GM12878 (cell line): ENCODE measurements around the gene PRKAR2B. TPM values are rescaled to one million over a fixed set of nuclear protein-coding genes. Genes with fewer than 3 reads are reported as not detected.

Experiments used
- ATAC-seq: fragments of 200-7000 bp; cut with Tn5 transposase; 3 replicates; pipeline ENCODE4 v1.9.1; 2020; ENCODE audit warnings: mild to moderate bottlenecking, moderate library complexity
- BruUV-seq: library from RNA; stranded (reverse); fragments of 400-500 nt; replicated peaks from 2 replicates; lab custom pipeline; 2021; lab: Mats Ljungman, UMichigan
- CTCF ChIA-PET: fragments of 300-600 bp; sonication (Branson Sonifier 250); formaldehyde crosslinking; extraction: SDS; loops from one replicate; lab custom pipeline; 2021; ENCODE audit warnings: inconsistent platforms; lab: Yijun Ruan, JAX
- POLR2A ChIA-PET: fragments of 350-600 bp; formaldehyde crosslinking; extraction: SDS; loops from one replicate; lab custom pipeline; 2021; ENCODE audit warnings: inconsistent platforms; lab: Charles Lee
- RAD21 ChIA-PET: fragments of 300-600 bp; sonication (Branson Sonifier 250); formaldehyde crosslinking; loops from one replicate; lab custom pipeline; 2023; ENCODE audit warnings: antibody characterized with exemption; ENCODE audit not compliant: unreplicated experiment; lab: Charles Lee
- SMC1A ChIA-PET: fragments of 300-600 bp; sonication (Branson Sonifier 250); formaldehyde crosslinking; loops from one replicate; lab custom pipeline; 2023; ENCODE audit not compliant: unreplicated experiment, uncharacterized antibody; lab: Charles Lee
- DNase-seq: peaks from one replicate; pipeline ENCODE4 v3.0.0-alpha.2; 2011; ENCODE audit warnings: low read depth, low spot score
- FAIRE-seq: peaks from 3 replicates; lab custom pipeline; 2011; peaks lifted over from hg19 to GRCh38; lab: Jason Lieb, UNC
- H2AFZ ChIP-seq: 2 replicates; pipeline ENCODE4 v1.6.0; 2011; ENCODE audit warnings: low read depth, low read length, control low read depth; ENCODE audit not compliant: control insufficient read depth
- H3K27ac ChIP-seq: 2 replicates; pipeline ENCODE4 v1.5.1; 2011; ENCODE audit warnings: control low read depth; ENCODE audit not compliant: control insufficient read depth, insufficient read depth
- H3K27me3 ChIP-seq, 2 experiments: replicated peaks in 1 of 2; 2 replicates each; pipeline versions ENCODE4 v1.6.0 to v1.6.1; 2011; ENCODE audit warnings: low read length in 1 of 2; ENCODE audit not compliant: control insufficient read depth in 2 of 2, insufficient read depth in 2 of 2
- H3K36me3 ChIP-seq, 2 experiments: 2 replicates each; pipeline ENCODE4 v1.5.1; 2011; ENCODE audit warnings: low read length in 1 of 2; ENCODE audit not compliant: control insufficient read depth in 2 of 2, insufficient read depth in 2 of 2
- H3K4me1 ChIP-seq: 2 replicates; pipeline ENCODE4 v1.6.1; 2011; ENCODE audit warnings: mild to moderate bottlenecking, low read length, moderate library complexity, mixed read lengths; ENCODE audit not compliant: control insufficient read depth, insufficient read depth
- H3K4me2 ChIP-seq: 2 replicates; pipeline ENCODE4 v1.6.0; 2011; ENCODE audit warnings: control low read depth; ENCODE audit not compliant: control insufficient read depth, insufficient read depth
- H3K4me3 ChIP-seq: fragments of 200-600 bp; sonication (generic); 2 replicates; pipeline ENCODE4 v1.5.1; 2016
- H3K79me2 ChIP-seq: 2 replicates; pipeline ENCODE4 v1.6.0; 2011; ENCODE audit warnings: low read length; ENCODE audit not compliant: control insufficient read depth, insufficient read depth
- H3K9ac ChIP-seq: 2 replicates; pipeline ENCODE4 v1.8.0; 2011; ENCODE audit warnings: low read length, control low read depth, mixed read lengths; ENCODE audit not compliant: control insufficient read depth, insufficient read depth
- H3K9me3 ChIP-seq: replicated peaks from 3 replicates; pipeline ENCODE4 v1.5.1; 2011; ENCODE audit warnings: mild to moderate bottlenecking, low read length; ENCODE audit not compliant: control insufficient read depth, insufficient read depth
- H4K20me1 ChIP-seq: 2 replicates; pipeline ENCODE4 v1.6.0; 2011; ENCODE audit not compliant: control insufficient read depth, insufficient read depth
- ASH2L ChIP-seq: fragments of 300-600, 200-600 bp; sonication (generic); IDR thresholded peaks from 2 replicates; pipeline ENCODE4 v1.6.1; 2017; ENCODE audit warnings: low read depth, mild to moderate bottlenecking, borderline replicate concordance
- LARP7 ChIP-seq: fragments of 450-650 bp; IDR thresholded peaks from 2 replicates; pipeline ENCODE4 v1.6.1; 2017; ENCODE audit warnings: mild to moderate bottlenecking
- POLR2AphosphoS2 ChIP-seq: IDR thresholded peaks from 2 replicates; pipeline ENCODE4 v1.6.1; 2011; ENCODE audit warnings: low read depth, mild to moderate bottlenecking, low read length, improper control_type of control experiment, moderate library complexity
- SP1 ChIP-seq: IDR thresholded peaks from one replicate; pipeline ENCODE4 v1.6.1; 2011; ENCODE audit warnings: low read depth, low read length
- TBL1XR1 ChIP-seq: IDR thresholded peaks from 2 replicates; pipeline ENCODE4 v1.6.1; 2012; ENCODE audit warnings: low read depth, low read length, improper control_type of control experiment
- ZNF24 ChIP-seq: fragments of 450-650 bp; IDR thresholded peaks from 2 replicates; pipeline ENCODE4 v1.6.1; 2017; ENCODE audit warnings: antibody characterized with exemption, mild to moderate bottlenecking
- WGBS: methylation state at CpG from one replicate; pipeline ENCODE4 v1.1.6; 2016; ENCODE audit warnings: low lambda C conversion rate; ENCODE audit not compliant: insufficient replicate concordance, insufficient coverage; ENCODE audit errors: missing lambda C conversion rate; 5-methylcytosine and 5-hydroxymethylcytosine counted together
- in situ Hi-C: fragments of 300-500 bp; cut with MboI; formaldehyde crosslinking; loops from 9 replicates; pipeline ENCODE4 v1.14.3; 2018; ENCODE audit warnings: mixed read lengths
- intact Hi-C: fragments of 100-400 bp; cut with micrococcal nuclease; formaldehyde crosslinking; loops from one replicate; pipeline ENCODE4 v1.14.2; 2022; ENCODE audit not compliant: unreplicated experiment
- polyA plus RNA-seq, 11 experiments: library from polyadenylated mRNA; depleted of rRNA in 4 of 11; unstranded in 6 of 11; stranded (reverse) in 5 of 11; fragments of >200 nt; fragmentation: Nextera tagmentation in 4 of 11; fragmentation: Illumina TruSeq in 1 of 11; extraction: Ambion mirVana in 4 of 11; extraction: Trizol in 1 of 11; gene quantifications; 1 replicate in 1 of 11; 2 replicates in 10 of 11; pipeline versions ENCODE4 v1.2.1 to v1.2.3, GENCODE V29; 2011 to 2016; ENCODE audit warnings: inconsistent platforms in 2 of 11, missing spikeins in 2 of 11, low read depth in 1 of 11
- total RNA-seq, 4 experiments: library from RNA; depleted of rRNA in 3 of 4; stranded (reverse); fragments of >200 nt in 3 of 4; fragmentation: Illumina TruSeq in 1 of 4; extraction: Trizol in 1 of 4; gene quantifications; 2 replicates each; pipeline versions ENCODE4 v1.2.1 to v1.2.3, GENCODE V29; 2013 to 2021
- TF ChIP-seq, protein P1 (sequence below): fragments of 450-650 bp; formaldehyde crosslinking; IDR thresholded peaks from 2 replicates; pipeline ENCODE4 v1.4.0; 2020; ENCODE audit warnings: mild to moderate bottlenecking, moderate library complexity

PRKAR2B gene
- total and polyA plus RNA-seq, 10 of the 15 experiments (the other 5 are each of a cell fraction or from before 2014, with no cell fraction given) = 0.01 to 0.18 (median 0.04) TPM; not detected in 4

GRCh38 chr7:107125475-107125874 lies 81.0 kb downstream of the PRKAR2B start (continued):
- TF ChIP-seq, protein P1, sequence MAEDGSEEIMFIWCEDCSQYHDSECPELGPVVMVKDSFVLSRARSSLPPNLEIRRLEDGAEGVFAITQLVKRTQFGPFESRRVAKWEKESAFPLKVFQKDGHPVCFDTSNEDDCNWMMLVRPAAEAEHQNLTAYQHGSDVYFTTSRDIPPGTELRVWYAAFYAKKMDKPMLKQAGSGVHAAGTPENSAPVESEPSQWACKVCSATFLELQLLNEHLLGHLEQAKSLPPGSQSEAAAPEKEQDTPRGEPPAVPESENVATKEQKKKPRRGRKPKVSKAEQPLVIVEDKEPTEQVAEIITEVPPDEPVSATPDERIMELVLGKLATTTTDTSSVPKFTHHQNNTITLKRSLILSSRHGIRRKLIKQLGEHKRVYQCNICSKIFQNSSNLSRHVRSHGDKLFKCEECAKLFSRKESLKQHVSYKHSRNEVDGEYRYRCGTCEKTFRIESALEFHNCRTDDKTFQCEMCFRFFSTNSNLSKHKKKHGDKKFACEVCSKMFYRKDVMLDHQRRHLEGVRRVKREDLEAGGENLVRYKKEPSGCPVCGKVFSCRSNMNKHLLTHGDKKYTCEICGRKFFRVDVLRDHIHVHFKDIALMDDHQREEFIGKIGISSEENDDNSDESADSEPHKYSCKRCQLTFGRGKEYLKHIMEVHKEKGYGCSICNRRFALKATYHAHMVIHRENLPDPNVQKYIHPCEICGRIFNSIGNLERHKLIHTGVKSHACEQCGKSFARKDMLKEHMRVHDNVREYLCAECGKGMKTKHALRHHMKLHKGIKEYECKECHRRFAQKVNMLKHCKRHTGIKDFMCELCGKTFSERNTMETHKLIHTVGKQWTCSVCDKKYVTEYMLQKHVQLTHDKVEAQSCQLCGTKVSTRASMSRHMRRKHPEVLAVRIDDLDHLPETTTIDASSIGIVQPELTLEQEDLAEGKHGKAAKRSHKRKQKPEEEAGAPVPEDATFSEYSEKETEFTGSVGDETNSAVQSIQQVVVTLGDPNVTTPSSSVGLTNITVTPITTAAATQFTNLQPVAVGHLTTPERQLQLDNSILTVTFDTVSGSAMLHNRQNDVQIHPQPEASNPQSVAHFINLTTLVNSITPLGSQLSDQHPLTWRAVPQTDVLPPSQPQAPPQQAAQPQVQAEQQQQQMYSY (CRISPR knock-in tag) = no peak

GRCh38 chr7:107128217-107128616 lies 83.7 kb downstream of the PRKAR2B start:
- FAIRE-seq = no peak
- Histone ChIP-seq H3K4me2 (no peak overlapping the region), H3K27me3 (no peaks in the 10 kb centered on the region), H3K36me3 (no peaks in the 10 kb centered on the region), H3K4me1 (peaks cover 10% of the 10 kb centered on the region), H3K9ac (no peak overlapping the region), H3K4me3 (no peak overlapping the region), H4K20me1 (no peaks in the 10 kb centered on the region), H3K9me3 (no peaks in the 10 kb centered on the region), H3K27ac (no peak overlapping the region), H2AFZ (no peak overlapping the region), H3K79me2 (no peaks in the 10 kb centered on the region)
- BruUV-seq = no TSS peak
- CTCF ChIA-PET = no interaction called here
- WGBS = 91% methylated on average over 2 of the region's 2 CpGs
- POLR2A ChIA-PET = no interaction called here
- no peak for ATAC-seq
- SMC1A ChIA-PET = no interaction called here
- RAD21 ChIA-PET = no interaction called here
- in situ Hi-C loops = no loop called here
- DNase-seq = no peak
- no peak for TF ChIP-seq LARP7
- TF ChIP-seq SP1 = no peak
- no peak for TF ChIP-seq TBL1XR1
- no peak for TF ChIP-seq ZNF24
- TF ChIP-seq ASH2L = no peak
- no peak for TF ChIP-seq POLR2AphosphoS2
- intact Hi-C loops = no loop called here
